ENCODE data around the gene REL.

Gene REL

DNA sequence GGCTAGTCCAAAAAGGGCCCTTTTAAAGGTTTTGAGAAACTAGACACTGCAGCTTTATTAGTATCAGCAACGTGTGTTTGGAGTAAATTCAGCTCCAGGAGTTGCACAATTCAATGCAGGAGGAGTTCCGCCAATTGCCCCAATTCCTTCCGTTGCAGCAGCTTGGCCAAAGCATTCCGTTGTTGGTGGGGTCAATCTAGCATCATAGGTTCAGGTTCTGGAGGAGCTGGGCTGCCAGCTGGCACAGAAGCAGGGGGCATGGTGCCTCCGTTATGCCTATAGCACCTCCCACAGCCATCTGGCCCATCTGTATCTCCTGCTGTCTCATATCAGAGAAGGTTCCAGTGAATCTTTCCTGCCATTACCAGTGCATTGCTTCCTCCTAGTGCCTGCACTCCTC lies 55.4 kb downstream of the REL start:
- POLR2A ChIA-PET, result no interaction called here
- DNase-seq (ENCODE audit: low read depth, low spot score), result no peak
- CTCF ChIA-PET, result no interaction called here
- no peak overlapping the region for H3K4me3 ChIP-seq (ENCODE audit: low read depth, low read length)
- TF ChIP-seq, protein P1, sequence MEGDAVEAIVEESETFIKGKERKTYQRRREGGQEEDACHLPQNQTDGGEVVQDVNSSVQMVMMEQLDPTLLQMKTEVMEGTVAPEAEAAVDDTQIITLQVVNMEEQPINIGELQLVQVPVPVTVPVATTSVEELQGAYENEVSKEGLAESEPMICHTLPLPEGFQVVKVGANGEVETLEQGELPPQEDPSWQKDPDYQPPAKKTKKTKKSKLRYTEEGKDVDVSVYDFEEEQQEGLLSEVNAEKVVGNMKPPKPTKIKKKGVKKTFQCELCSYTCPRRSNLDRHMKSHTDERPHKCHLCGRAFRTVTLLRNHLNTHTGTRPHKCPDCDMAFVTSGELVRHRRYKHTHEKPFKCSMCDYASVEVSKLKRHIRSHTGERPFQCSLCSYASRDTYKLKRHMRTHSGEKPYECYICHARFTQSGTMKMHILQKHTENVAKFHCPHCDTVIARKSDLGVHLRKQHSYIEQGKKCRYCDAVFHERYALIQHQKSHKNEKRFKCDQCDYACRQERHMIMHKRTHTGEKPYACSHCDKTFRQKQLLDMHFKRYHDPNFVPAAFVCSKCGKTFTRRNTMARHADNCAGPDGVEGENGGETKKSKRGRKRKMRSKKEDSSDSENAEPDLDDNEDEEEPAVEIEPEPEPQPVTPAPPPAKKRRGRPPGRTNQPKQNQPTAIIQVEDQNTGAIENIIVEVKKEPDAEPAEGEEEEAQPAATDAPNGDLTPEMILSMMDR (IDR thresholded peaks at IDR 0.05; ENCODE audit: insufficient read depth, low read length, missing control alignments), result no peak

DNA sequence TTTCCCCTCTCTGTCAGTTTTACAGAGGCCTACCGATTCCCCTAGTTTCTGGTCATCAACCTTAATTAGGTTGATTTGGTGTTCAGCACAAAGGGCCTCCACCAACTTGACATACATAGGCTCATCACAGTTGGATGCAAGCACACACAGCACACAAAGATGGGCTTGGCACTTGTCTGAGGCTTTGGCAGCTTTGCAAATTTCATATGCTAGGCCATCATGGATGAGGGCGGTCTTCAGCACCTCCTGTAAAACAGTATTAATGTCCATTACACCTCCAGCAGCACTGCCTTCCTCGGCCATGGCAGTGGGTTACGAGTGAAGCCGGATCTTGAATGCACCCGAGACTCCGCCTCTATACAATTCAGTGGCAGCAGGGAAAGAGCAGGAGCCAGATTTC lies 56.9 kb downstream of the REL start:
- TF ChIP-seq, protein P1 (IDR thresholded peaks at IDR 0.05; ENCODE audit: insufficient read depth, low read length, missing control alignments), result no peak
- DNase-seq (ENCODE audit: low read depth, low spot score), result no peak
- no peak overlapping the region for H3K4me3 ChIP-seq (ENCODE audit: low read depth, low read length)
- ChIA-PET CTCF (no interaction called here), POLR2A (no interaction called here)

DNA sequence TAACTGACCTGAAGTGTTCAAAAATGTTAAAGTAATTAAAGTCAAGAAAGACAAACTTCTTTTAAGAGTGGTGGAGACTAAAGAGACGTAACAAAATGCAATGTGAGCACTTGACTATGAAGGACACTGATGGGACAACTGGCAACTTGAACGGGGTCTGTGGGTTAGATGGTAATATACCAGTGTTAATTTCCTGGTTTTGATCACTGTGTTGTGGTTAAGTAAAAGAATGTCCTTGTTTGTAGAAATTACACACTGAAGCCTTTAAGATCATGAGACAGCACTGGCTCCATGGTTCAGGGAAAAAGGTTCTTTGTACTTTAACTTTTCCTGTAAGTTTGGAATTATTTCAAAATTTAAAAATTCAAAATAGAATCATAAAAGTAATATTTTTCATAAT lies 58.2 kb downstream of the REL start:
- ChIA-PET CTCF (no interaction called here), POLR2A (no interaction called here)
- no peak overlapping the region for H3K4me3 ChIP-seq (ENCODE audit: low read depth, low read length)
- DNase-seq (ENCODE audit: low read depth, low spot score), result no peak
- TF ChIP-seq, protein P1 (IDR thresholded peaks at IDR 0.05; ENCODE audit: insufficient read depth, low read length, missing control alignments), result no peak

DNA sequence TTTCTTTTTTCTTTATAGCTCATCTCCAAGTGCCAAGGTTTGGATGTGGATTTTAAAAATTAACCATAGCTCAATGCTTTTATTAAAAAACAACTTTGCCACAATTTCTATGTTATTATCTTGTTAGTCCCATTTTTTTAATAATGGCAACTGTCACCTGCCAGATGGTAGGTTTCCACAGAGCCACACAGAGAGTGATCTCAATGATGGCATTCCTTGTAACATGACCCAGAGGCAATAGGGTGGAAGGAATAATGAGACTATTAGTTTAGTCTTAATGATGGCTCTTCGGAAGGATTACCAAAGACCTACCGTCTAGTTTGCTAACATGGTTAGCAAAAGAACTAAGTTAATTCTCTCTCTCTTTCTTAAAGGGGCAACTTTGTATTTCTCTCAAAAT lies 64.0 kb downstream of the REL start:
- ChIA-PET CTCF (interaction anchor here (1.3 to 1.7 kb wide), 2 partner anchors 13 to 22 kb away, joined by 3 to 4 read pairs; no protein-coding TSS in a partner anchor), POLR2A (no interaction called here)
- TF ChIP-seq, protein P1 (IDR thresholded peaks at IDR 0.05; ENCODE audit: insufficient read depth, low read length, missing control alignments), result no peak
- no peak overlapping the region for H3K4me3 ChIP-seq (ENCODE audit: low read depth, low read length)
- DNase-seq (ENCODE audit: low read depth, low spot score), result no peak

DNA sequence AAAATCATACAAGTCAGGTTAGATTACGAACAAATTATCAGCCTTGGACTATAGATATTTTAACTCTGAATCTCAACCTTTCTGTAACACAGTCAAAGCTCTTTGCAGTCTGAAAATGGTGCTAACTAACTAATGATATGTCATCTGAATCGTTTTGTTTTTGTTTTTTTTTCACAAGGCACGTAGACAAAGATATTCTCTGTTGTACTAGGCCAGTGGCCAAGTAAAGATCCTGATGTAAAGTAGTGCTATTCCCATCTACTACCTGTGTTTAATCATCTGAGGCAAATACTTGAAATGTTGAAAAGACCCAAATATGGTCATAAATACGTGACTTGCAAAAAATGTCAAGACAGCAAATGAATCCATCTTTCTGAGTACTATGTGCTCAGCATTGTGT lies 65.7 kb downstream of the REL start:
- ChIA-PET CTCF (no interaction called here), POLR2A (no interaction called here)
- DNase-seq (ENCODE audit: low read depth, low spot score), result no peak
- no peak overlapping the region for H3K4me3 ChIP-seq (ENCODE audit: low read depth, low read length)
- TF ChIP-seq, protein P1 (IDR thresholded peaks at IDR 0.05; ENCODE audit: insufficient read depth, low read length, missing control alignments), result no peak

DNA sequence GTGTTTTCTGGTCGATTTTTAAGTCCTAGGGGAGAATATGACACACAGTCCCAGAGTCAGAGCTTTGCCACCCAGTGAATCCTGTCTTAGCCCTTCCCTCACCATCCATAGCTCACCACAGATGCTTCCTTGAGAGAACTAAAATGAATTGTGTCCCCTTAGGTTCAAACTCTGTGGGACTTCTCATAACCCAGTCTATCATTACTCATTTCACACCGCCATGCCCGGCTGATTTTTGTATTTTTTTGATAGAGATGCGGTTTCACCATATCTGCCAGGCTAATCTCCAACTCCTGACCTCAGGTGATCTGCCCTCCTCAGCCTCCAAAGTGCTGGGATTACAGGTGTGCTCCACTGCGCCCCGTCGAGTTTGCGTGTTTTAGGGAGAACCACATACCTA lies 66.8 kb downstream of the REL start:
- CTCF ChIA-PET, result interaction anchor here (1.1 kb wide), 1 partner anchor 50 kb away, joined by 3 read pairs; no protein-coding TSS in a partner anchor
- H3K4me3 ChIP-seq (ENCODE audit: low read depth, low read length), result no peak overlapping the region
- POLR2A ChIA-PET, result no interaction called here
- TF ChIP-seq, protein P1 (IDR thresholded peaks at IDR 0.05; ENCODE audit: insufficient read depth, low read length, missing control alignments), result no peak
- no peak for DNase-seq (ENCODE audit: low read depth, low spot score)

Data from AG04449 (cell line).